HG02938 (cell line): ENCODE data around the gene HMG20B.
"Not testable (repeated sequence)": the region's sequence is repeated elsewhere in the genome, so short reads cannot be mapped to it uniquely, and the experiment has no call there.

Source experiments
- ATAC-seq: cut with Tn5 transposase; IDR thresholded peaks from one replicate; pipeline ENCODE4 v1.9.1; 2021; ENCODE audit warnings: mild to moderate bottlenecking, moderate library complexity; ENCODE audit not compliant: unreplicated experiment

Gene HMG20B

DNA sequence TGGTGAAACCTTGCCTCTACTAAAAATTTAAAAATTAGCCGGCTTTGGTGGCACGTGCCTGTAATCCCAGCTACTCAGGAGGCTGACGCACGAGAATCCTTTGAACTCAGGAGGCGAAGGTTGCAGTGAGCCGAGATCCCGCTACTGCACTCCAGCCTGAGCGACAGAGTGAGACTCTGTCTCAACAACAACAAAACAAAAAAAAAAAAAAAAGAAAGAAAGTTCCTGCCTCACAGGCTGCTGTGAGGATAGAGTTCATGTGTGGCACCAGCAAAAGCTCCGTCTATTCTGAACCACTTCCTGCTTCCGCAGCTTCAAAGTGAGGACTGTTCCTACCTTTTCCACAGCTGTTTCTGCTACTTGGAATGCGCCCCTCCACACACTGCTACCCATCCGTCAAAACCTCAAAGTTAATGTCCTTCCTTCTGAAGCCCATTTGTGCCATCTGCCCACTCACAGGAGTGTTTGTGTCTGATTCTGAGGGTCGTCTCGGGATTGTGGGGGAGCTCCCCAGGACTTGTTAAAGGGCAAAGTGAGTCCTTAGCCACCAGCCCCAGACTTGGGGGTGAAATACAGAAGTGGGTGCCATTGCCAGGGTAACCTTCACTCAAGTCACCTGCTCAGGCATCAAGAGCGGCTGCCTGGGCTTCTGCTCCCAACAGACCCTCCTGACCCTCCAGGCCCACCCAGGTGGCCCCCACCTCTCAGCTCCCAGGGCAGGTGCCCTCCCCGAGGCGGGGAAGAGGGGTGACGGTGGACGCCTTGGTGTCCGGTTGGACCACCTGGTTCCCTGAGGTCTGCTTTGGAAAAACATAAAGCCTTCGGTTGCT lies 18.3 kb upstream of the HMG20B start:
- no peak for ATAC-seq

DNA sequence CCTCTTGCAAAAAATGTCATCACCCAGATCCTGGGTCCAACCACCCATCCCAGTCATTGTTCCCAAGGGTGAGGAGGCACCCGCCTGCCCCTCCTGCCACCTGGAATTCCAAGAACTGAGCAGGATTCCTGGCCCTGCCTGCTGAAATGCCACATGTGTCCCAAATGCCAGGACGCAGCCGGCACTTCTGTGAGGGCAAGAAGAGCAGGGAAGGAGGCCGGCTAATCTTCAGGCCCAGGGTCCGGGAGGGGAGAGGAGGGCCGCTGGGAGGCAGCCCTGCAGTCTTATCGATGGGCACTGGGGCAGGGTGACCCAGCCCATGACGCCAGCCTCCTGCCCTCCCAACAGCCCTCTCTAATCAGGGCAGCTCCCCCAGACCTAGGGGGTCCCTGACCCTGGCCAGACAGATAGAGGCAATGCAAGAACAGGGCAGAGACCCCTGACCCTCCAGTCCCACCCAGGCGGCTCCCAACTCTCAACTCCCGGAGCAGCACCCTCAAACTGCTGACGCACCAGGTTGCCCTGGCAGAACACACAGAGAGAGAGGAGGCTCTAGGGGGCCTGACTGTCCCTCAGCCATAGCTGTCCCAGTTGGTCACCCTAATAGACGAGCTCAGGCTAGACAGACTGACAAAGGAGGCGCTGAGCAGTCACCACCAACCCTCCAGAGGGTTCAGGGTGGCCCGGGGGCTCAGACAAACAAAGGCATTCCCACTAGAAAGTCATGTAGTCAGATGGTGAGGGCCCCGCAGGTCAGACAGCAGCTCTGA lies 16.9 kb upstream of the HMG20B start:
- no peak for ATAC-seq

DNA sequence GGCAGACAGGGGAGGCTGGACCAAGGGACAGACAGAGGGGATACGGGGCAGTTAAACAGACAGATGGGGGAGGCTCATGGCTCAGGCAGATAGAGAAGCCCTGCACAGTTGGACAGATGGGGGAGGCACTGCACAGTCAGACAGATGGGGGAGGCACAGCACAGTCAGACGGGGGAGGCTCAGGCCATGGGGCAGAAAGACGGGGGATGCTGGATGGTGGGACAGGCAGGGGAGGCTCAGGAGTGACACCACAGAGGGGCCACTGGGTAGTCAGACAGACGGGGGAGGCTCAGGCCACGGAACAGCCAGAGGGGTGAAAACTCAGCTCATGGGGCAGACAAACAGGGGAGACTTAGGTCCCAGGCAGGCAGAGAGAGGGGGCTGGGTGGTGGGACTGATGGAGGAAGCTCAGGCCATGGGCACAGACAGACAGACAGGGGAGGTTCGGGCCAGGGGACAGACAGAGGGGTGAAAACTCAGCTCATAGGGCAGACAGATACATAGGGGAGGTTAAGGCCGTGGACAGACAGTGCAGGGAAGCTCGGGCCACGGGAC lies 16.2 kb upstream of the HMG20B start:
- no peak for ATAC-seq

GRCh38 chr19:3556978-3557460 lies 15.7 kb upstream of the HMG20B start:
- ATAC-seq = peak; percentile 18

GRCh38 chr19:3557461-3558248 lies 15.1 kb upstream of the HMG20B start, which contains the start of gene MFSD12:
MFSD12 (minus strand) TSS chr19:3557586; CDS start chr19:3557403, 183 bp downstream.
- ATAC-seq = peak; percentile 71

GRCh38 chr19:3563709-3564524 lies 8.8 kb upstream of the HMG20B start:
- ATAC-seq = no peak

DNA sequence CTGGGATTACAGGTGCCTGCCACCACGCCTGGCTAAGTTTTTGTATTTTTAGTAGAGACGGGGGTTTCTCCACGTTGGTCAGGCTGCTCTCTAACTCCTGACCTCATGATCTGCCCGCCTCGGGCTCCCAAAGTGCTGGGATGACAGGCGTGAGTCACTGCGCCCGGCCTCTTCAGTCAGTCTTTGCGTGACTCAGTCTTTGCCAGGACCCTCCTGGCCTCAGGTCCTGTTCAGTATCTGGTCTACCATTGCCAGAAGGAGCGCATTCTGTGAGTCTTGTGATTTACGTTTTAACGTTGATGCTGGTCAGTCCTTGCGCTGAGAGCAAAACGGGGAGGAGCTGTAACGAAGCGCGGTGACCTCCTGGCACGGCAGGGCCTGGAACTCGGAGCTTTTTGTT lies 7.6 kb upstream of the HMG20B start:
- ATAC-seq = no peak

GRCh38 chr19:3570042-3570441 lies 2.7 kb upstream of the HMG20B start:
- not testable (repeated sequence) for ATAC-seq

DNA sequence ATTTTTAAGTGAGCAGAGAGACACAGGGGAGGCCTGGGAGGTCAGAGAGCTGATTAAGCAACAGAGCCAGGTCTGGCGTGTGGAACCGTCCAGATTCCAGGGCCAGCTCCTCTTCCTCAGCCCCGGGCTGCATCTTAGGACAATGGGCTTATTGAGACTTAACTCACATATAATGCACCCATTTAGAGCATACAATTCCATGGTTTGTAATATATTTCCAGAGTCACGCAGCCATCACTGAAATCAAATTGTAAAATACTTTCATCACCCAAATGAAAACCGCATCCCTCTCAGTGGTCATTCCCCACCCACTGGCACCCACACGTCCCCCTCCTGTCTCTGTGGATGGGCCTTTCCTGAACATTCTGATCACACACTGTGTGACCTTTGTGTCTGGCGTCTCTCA lies 2.1 kb upstream of the HMG20B start:
- no peak for ATAC-seq

DNA sequence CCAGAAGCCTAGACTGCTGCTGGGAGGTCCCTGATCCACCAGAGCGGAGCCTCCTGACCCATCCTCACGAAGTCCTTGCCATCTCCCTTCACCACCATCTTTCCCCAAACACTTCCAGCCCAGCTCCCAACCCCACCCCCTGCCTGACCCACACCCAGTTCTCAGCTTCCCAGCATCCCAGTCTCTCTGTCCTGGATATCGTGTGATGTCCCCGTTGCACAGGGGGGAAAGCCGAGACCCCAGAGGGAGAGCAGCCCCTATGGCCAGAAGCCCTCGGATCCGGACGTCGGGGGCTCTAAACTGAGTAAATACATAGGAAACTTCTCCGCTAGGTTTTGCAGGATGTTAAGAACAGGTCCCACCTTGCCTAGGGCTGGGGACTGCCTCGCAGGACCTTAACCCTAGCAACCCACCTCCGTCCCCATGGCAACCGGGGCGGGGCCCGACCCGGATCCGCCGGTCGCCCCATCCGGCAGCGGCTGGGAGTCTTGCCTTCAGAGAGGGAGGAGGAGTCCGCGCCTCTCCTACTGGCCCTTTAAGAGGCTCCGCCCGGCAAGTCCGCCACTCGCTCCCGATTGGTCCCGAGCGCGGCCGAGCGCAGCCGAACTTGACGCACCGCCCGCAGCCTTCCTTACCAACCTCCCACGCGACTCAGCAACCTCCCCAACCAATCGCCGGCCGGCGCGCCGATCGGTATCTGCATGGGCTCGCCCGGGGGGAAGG lies 451 bp upstream of the HMG20B start:
- ATAC-seq = peak; percentile 84

- no peak for ATAC-seq
These were observed 566 bp downstream of the HMG20B start for GRCh38 chr19:3573162-3573857.

- no peak for ATAC-seq
These were observed 1.3 kb downstream of the HMG20B start for GRCh38 chr19:3573858-3574637.

DNA sequence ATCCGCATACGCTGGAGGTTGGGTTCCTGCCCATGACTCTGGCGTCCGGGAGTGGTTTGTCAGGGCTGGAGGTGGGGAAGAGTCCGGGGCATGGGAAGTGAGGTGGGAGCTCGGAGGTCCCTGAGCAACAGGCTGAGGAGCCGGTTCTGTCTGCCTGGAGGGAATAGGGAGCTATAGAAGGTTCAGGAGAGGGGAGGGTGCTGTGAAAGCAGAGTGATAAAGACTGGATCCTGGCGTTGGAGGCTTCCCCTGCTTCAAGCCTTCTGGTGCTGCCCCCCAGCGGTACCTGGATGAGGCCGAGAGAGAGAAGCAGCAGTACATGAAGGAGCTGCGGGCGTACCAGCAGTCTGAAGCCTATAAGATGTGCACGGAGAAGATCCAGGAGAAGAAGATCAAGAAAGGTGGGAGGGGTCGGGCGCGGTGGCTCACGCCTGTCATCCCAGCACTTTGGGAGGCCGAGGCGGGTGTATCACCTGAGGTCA lies 2.6 kb downstream of the HMG20B start:
- ATAC-seq = no peak

GRCh38 chr19:3575949-3576673 lies 3.4 kb downstream of the HMG20B start:
- no peak for ATAC-seq

- no peak for ATAC-seq
These were observed 4.1 kb downstream of the HMG20B start for GRCh38 chr19:3576696-3577443.

GRCh38 chr19:3577723-3578344 lies 5.1 kb downstream of the HMG20B start:
- ATAC-seq = no peak
